ENCODE data around the gene OR51B6. TPM values are rescaled to one million over a fixed set of nuclear protein-coding genes. Genes with fewer than 3 reads are reported as not detected.
"Not testable (repeated sequence)": the region's sequence is repeated elsewhere in the genome, so short reads cannot be mapped to it uniquely, and the experiment has no call there.

OR51B6 gene
- total RNA-seq, 2 donors from 2014 or later = not detected

DNA sequence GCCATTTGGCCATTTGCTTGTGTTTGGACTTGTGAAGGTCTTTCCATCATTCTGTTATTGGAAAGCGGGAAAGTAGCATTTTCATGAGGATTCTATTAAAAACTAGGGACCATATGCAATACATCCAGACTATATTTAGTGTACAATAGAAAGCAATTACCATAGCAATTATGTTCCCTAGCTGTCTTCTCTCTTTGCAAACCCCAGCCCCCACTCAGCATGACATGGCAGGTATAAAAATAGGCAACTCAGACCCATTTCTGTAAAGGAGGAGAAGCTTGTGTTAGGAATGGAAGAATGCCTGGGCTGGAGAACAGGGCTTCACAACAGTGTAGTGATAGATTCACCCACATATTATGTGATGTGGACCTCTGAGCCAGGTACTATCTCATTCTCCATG lies 12.4 kb downstream of the OR51B6 start:
- no peaks in the 10 kb centered on the region for H3K4me1 ChIP-seq
- ATAC-seq (no peak), DNase-seq (no peak)
- intact Hi-C loops (cut with DNase I) = no loop called here
- H3K36me3 ChIP-seq (replicated peaks in 1 of 2; ENCODE audit: insufficient read depth in 1 of 2, low read depth in 2 of 2) = no peaks in the 10 kb centered on the region
- no peaks in the 10 kb centered on the region for H3K9me3 ChIP-seq
- TF ChIP-seq, protein P1, sequence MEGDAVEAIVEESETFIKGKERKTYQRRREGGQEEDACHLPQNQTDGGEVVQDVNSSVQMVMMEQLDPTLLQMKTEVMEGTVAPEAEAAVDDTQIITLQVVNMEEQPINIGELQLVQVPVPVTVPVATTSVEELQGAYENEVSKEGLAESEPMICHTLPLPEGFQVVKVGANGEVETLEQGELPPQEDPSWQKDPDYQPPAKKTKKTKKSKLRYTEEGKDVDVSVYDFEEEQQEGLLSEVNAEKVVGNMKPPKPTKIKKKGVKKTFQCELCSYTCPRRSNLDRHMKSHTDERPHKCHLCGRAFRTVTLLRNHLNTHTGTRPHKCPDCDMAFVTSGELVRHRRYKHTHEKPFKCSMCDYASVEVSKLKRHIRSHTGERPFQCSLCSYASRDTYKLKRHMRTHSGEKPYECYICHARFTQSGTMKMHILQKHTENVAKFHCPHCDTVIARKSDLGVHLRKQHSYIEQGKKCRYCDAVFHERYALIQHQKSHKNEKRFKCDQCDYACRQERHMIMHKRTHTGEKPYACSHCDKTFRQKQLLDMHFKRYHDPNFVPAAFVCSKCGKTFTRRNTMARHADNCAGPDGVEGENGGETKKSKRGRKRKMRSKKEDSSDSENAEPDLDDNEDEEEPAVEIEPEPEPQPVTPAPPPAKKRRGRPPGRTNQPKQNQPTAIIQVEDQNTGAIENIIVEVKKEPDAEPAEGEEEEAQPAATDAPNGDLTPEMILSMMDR (IDR thresholded peaks at IDR 0.05) = no peak
- TF ChIP-seq POLR2A (IDR thresholded peaks at IDR 0.05) = no peak
- no peaks in the 10 kb centered on the region for H3K27me3 ChIP-seq
- H3K4me3 ChIP-seq = no peak overlapping the region
- no peak overlapping the region for H3K27ac ChIP-seq
- WGBS, 2 donors = 94 to 100% methylated on average over 1 of the region's 1 CpG

DNA sequence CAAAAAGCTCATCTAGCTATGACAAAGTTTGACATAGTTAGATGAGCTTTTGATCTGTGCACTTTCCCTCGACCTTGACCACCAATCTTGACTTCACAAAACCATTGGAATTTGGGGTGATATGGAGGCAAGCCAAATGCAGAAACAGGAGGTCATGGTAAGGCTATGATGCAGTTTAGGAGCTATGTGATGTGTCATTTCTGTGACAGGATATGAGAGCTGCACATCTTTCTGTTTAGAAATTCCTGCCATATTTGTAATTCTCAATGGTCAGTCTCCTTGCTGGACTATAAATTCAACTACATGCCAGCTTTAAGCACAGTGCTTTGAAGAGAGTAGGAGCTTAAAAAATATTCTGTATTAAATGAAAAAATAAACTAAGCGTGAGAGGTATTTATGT lies 12.9 kb downstream of the OR51B6 start:
- Histone ChIP-seq H3K27me3 (no peaks in the 10 kb centered on the region), H3K4me3 (no peak overlapping the region), H3K4me1 (no peaks in the 10 kb centered on the region), H3K27ac (no peak overlapping the region), H3K36me3 (replicated peaks in 1 of 2; ENCODE audit: insufficient read depth in 1 of 2, low read depth in 2 of 2) (no peaks in the 10 kb centered on the region), H3K9me3 (no peaks in the 10 kb centered on the region)
- intact Hi-C loops (cut with DNase I) = no loop called here
- TF ChIP-seq POLR2A (IDR thresholded peaks at IDR 0.05) = no peak
- TF ChIP-seq, protein P1 (IDR thresholded peaks at IDR 0.05) = no peak
- no peak for DNase-seq
- no peak for ATAC-seq
- 46 to 52% methylated on average over 2 of the region's 2 CpGs for WGBS, 2 donors

DNA sequence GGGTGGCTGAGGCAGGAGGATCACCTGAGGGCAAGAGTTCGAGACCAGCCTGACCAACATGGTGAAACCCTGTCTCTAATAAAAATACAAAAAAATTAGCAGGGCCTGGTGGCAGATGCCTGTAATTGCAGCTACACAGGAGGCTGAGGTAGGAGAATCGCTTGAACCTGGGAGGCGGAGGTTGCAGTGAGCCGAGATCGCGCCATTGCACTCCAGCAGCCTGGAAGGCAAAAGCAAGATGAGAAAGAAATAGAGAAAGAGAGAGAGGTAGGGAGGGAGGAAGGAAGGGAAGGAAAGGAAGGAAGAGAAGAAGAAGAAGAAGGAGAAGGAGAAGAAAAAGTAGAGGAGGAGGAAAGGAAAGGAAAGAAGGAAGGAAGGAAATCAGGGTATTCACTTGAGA lies 15.1 kb downstream of the OR51B6 start:
- H3K27ac ChIP-seq; H3K4me3 ChIP-seq; intact Hi-C loops (cut with DNase I); DNase-seq; H3K36me3 ChIP-seq (replicated peaks in 1 of 2; ENCODE audit: insufficient read depth in 1 of 2, low read depth in 2 of 2); H3K9me3 ChIP-seq; ATAC-seq; H3K4me1 ChIP-seq; H3K27me3 ChIP-seq: not testable (repeated sequence)
- 84% methylated on average over 6 of the region's 6 CpGs for WGBS, 2 donors

DNA sequence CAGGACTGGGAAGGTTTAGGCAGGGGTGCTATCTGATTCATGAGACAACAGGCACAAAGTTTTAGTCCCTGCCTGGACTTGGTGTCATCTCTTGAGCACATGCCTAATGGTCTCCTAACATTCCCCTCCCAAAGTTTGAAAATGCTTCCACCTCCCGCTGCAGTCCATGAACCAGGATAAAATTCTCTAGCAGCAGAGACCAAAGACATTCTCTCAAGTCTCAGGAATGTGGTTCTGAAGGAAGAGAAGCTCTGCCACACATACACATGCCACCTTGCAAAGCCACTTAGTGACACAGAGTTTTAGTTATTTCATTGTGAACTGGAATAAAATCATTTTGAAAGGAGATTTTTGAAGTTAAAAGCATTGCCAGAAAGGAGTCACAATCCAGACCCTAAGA lies 15.5 kb downstream of the OR51B6 start:
- DNase-seq (no peak), ATAC-seq (no peak)
- no peak for TF ChIP-seq POLR2A (IDR thresholded peaks at IDR 0.05)
- TF ChIP-seq, protein P1 (IDR thresholded peaks at IDR 0.05) = no peak
- Histone ChIP-seq H3K4me3 (no peak overlapping the region), H3K27me3 (no peaks in the 10 kb centered on the region), H3K36me3 (replicated peaks in 1 of 2; ENCODE audit: insufficient read depth in 1 of 2, low read depth in 2 of 2) (no peaks in the 10 kb centered on the region), H3K4me1 (no peaks in the 10 kb centered on the region), H3K9me3 (no peaks in the 10 kb centered on the region), H3K27ac (no peak overlapping the region)
- intact Hi-C loops (cut with DNase I) = no loop called here
- WGBS, 2 donors = 67 to 73% methylated on average over 1 of the region's 1 CpG

DNA sequence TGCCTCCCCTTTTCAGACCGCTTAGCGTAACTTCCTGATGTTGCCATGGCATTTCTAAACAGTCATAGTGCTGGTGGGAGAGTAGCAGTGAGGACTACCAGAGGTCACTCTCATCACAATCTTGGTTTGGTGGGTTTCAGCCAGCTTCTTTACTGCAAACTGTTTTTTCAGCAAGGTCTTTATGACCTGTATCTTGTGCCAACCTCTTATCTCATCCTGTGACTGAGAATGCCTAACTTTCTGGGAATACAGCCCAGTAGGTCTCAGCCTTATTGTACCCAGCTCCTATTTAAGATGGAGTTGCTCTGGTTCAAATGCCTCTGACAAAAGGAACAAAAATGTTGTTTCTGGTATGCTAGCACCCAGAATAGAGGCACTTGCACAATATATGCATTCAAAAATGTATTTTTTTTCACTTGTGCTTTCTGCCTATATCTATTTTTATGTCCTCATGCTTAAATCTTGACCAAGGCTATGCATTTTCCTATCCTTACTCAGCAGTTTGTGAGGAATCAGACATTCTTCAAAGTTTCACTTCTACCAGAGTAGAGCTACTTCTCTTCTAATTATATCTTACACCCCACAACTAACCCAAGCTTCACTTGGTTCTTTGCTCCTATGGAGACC lies 16.3 kb downstream of the OR51B6 start:
- no peak overlapping the region for H3K4me3 ChIP-seq
- no peaks in the 10 kb centered on the region for H3K4me1 ChIP-seq
- intact Hi-C loops (cut with DNase I) = no loop called here
- no peak for DNase-seq
- 61 to 67% methylated on average over 2 of the region's 2 CpGs for WGBS, 2 donors
- ATAC-seq = no peak
- no peak for TF ChIP-seq POLR2A (IDR thresholded peaks at IDR 0.05)
- TF ChIP-seq, protein P1 (IDR thresholded peaks at IDR 0.05) = no peak
- H3K36me3 ChIP-seq (replicated peaks in 1 of 2; ENCODE audit: insufficient read depth in 1 of 2, low read depth in 2 of 2) = no peaks in the 10 kb centered on the region
- no peaks in the 10 kb centered on the region for H3K27me3 ChIP-seq
- no peak overlapping the region for H3K27ac ChIP-seq
- no peaks in the 10 kb centered on the region for H3K9me3 ChIP-seq
